ES-I3 (cell line): ENCODE data around the gene ELANE.
"Not testable (repeated sequence)": the region's sequence is repeated elsewhere in the genome, so short reads cannot be mapped to it uniquely, and the experiment has no call there.

Source experiments
- H3K36me3 ChIP-seq: 2 replicates; pipeline ENCODE4 v1.6.1; 2013; ENCODE audit warnings: mild to moderate bottlenecking, low read length, control low read depth, moderate library complexity; ENCODE audit not compliant: insufficient read depth
- H3K4me1 ChIP-seq: 2 replicates; pipeline ENCODE4 v1.6.1; 2013; ENCODE audit warnings: mild to moderate bottlenecking, control low read depth, low read length; ENCODE audit not compliant: insufficient read depth
- H3K9ac ChIP-seq: 2 replicates; pipeline ENCODE4 v1.6.1; 2013; ENCODE audit warnings: low read depth, mild to moderate bottlenecking, low read length, moderate library complexity
- H3K9me3 ChIP-seq: 2 replicates; pipeline ENCODE4 v1.6.1; 2013; ENCODE audit warnings: mild to moderate bottlenecking, low read length, moderate library complexity; ENCODE audit not compliant: control insufficient read depth, insufficient read depth

ELANE gene

DNA sequence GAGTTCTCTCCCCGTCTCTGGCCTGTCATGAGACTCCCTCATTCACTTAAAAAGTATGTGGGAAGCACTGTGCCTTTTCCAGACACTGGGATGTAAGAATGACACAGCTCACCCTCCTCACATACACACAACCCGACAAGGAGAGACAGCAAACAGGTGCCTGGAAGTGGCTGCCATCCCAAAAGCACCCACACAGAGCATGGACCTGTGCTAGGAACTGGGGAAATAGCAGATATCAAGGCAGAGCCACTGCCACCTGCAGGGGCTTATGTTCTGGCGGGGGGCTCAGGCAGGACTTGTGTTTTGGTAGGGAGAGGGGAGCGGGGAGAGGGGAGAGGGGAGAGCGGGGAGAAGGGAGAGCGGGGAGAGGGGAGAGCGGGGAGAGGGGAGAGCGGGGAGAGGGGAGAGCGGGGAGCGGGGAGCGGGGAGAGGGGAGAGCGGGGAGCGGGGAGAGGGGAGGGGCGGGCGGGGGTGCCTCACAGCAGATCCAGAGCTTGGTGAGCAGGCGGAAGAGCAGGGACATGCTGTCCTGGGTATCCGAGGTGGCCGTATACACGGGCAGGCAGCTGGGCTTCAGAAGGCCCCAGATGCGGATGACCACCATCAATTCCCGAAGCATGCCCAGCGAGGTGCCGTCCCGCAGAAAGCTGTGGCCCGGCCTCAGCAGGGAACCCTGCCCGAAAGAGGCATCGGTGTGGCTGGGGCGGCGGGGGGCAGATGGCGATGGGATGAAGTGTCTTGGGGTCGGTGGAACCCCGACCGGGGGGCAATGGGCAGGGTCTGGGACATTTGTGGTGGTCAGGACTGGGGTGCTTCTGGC is 19.6 kb downstream of the ELANE start:
- no peaks in the 10 kb centered on the region for H3K36me3 ChIP-seq
- H3K9me3 ChIP-seq: no peaks in the 10 kb centered on the region
- peaks cover 9% of the 10 kb centered on the region for H3K4me1 ChIP-seq
- no peak overlapping the region for H3K9ac ChIP-seq

DNA sequence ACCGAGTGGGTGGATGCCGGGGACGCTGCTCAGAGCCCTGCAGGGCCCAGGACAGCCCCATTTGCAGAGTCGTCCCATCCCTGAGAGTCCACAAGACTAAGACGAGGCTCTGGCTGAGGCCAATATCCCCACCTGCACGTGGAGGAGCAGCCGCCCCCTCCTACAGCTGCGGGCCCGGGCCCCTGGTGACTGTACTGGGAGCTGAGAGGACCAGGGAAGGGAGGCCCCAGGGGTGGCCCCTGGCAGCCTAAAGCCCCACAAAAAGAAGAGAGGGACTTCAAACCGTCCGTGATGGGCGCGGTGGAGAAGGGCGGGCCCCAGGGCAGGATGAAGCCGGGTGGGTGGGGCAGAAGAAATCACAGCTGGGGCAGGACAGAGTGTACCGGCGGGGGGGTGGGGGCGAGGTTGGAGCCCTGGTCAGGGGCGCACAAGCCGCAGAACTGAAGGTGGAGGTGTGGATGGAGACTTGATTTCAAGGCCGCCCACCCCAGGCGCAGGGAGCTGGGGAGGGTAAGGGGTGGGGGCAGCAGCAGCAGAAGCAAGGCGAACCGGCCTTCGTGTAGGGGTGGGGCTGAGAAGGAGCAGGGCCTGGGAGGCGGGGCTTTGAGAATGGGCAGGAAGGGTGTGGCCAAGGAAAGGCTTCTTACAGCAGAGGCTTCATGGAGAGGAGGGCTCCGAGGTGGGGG is 20.3 kb downstream of the ELANE start:
- H3K4me1 ChIP-seq: peaks cover 7% of the 10 kb centered on the region
- H3K9ac ChIP-seq: no peak overlapping the region
- H3K36me3 ChIP-seq: no peaks in the 10 kb centered on the region

DNA sequence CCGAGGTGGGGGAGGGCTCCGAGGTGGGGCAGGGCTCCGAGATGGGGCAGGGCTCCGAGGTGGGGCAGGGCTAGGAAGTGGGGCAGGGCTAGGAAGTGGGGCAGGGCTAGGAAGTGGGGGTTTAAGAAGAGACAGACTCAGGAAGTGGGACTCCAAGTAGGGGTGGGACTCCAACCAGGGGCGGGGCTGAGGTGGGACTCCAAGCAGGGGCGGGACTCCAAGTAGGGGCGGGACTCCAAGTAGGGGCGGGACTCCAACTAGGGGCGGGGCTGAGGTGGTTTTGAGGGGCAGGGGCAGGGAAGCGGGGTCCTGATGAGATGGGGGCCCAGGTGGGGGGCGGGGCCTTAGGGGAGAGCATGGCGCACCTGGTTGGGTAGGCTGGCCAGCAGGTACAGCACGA is 21.0 kb downstream of the ELANE start:
- Histone ChIP-seq H3K4me1 (peaks cover 4% of the 10 kb centered on the region; the same call in 1 of the 2 replicates), H3K9ac (no peak overlapping the region), H3K9me3 (no peaks in the 10 kb centered on the region), H3K36me3 (no peaks in the 10 kb centered on the region)

More for the DNA sequence above, 20.3 kb downstream of the ELANE start:
- no peaks in the 10 kb centered on the region for H3K9me3 ChIP-seq

DNA sequence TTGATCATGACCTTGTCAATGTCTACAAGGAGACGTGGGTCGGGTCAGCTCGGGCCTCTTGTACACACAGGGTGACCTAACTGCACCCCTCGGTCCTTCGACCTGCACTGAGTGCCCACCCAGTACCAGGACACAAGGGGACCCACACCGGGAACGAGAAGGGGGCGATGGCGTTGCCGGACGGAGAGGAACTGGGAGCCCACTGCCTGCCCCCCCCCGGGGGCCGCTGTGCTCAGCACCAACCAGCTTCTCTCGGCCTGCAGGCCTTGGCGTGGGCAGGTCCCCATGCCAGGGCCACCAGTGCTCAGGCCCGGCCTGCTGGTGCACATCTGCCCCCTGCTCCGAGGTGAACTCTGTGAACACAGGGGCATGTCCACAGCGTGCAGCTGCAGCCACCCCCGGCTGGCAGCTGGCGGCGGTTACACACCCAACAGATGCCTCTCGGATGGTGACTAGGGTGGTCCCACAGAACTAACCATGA is 21.5 kb downstream of the ELANE start:
- Histone ChIP-seq H3K9ac (no peak overlapping the region), H3K4me1 (peaks cover 4% of the 10 kb centered on the region; the same call in 1 of the 2 replicates), H3K36me3 (no peaks in the 10 kb centered on the region), H3K9me3 (no peaks in the 10 kb centered on the region)

DNA sequence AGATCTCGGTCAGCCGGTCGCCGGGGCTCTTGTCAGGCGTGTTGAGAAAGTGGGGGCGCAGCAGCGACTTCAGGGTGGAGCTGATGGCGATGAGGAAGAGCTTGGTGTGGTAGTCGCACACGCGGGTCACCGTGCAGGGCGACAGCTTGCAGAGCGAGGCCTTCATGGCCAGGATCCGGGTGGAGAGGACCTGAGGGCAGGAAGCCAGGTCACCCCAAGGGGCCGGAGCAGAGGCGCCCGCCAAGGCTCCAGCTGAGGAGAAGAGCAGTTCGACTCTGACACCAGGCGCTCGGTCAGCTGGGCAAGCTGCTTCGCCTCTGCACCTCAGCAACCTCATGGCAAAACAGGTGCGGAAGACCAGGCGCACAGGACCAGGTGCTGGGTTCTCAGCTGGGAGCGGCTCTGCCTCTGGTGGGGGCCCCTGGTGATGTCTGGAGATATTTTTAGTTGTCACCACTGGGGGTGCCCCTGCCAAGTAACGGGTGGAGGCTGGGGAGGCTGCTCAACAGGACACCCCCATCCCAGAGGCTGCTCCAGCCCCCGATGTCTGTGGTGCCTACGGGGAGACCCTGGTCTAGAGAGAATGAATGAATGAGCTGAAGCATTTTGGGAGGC is 23.3 kb downstream of the ELANE start:
- no peaks in the 10 kb centered on the region for H3K36me3 ChIP-seq
- H3K4me1 ChIP-seq: no peaks in the 10 kb centered on the region; the same call in 1 of the 2 replicates
- H3K9ac ChIP-seq: no peak overlapping the region
- H3K9me3 ChIP-seq: no peaks in the 10 kb centered on the region

DNA sequence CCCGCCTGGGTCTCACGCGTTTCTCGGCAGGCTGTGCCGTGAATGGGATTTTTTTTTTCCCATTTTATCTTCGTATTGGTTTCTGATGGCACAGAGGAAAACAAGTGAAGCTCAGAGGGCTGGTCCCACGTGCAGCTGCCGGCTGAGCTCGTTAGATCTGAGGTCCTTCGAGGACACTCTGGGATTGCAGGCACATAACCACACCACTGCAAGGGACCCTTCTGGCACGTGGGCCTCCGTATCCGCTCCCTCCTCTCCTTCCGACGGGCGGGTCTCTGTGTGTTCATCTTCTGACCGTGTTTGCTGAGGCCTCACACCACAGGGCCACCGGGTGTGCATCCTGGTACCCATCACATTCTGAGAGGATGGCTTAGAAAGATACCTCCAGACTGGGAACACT is 24.0 kb downstream of the ELANE start:
- Histone ChIP-seq H3K36me3 (no peaks in the 10 kb centered on the region), H3K9ac (no peak overlapping the region)

DNA sequence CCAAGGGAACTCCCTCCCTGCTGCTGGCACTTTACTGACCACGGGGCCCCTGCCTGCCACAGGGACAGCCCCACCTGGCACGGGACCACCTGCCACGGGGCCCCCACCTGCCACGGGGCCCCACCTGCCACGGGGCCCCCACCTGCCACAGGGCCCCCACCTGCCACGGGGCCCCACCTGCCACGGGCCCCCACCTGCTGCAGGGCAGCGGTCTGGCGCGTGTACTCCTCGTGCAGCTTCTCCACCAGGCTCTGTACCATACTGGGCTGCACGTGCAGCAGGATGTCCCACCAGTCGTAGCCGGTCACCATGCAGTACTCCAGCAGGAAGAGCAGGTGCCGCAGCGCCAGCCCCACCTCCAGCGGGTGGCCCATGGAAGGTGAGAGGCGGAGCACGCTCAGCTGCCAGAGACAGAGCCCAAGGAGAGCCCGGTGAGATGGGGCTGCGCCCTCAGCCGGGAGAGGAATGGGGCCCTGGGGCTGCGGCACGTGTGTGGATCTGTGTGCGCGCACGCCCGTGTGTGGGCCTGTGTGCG is 24.7 kb downstream of the ELANE start:
- Histone ChIP-seq H3K9me3 (no peaks in the 10 kb centered on the region), H3K9ac (no peak overlapping the region), H3K4me1 (no peaks in the 10 kb centered on the region; the same call in 1 of the 2 replicates), H3K36me3 (no peaks in the 10 kb centered on the region)

More for the DNA sequence above, 24.0 kb downstream of the ELANE start:
- no peaks in the 10 kb centered on the region; the same call in 1 of the 2 replicates for H3K4me1 ChIP-seq
- H3K9me3 ChIP-seq: no peaks in the 10 kb centered on the region

- H3K9me3 ChIP-seq, H3K36me3 ChIP-seq, H3K9ac ChIP-seq, H3K4me1 ChIP-seq: not testable (repeated sequence)
These were observed 26.0 kb downstream of the ELANE start for GRCh38 chr19:877992-878660.

- H3K4me1 ChIP-seq, H3K36me3 ChIP-seq, H3K9me3 ChIP-seq, H3K9ac ChIP-seq: not testable (repeated sequence)
These were observed 26.9 kb downstream of the ELANE start for GRCh38 chr19:878751-879561.

- Histone ChIP-seq H3K9ac (no peak overlapping the region), H3K36me3 (no peaks in the 10 kb centered on the region), H3K4me1 (no peaks in the 10 kb centered on the region; the same call in 1 of the 2 replicates), H3K9me3 (no peaks in the 10 kb centered on the region)
These were observed 27.8 kb downstream of the ELANE start for GRCh38 chr19:879711-880438.

DNA sequence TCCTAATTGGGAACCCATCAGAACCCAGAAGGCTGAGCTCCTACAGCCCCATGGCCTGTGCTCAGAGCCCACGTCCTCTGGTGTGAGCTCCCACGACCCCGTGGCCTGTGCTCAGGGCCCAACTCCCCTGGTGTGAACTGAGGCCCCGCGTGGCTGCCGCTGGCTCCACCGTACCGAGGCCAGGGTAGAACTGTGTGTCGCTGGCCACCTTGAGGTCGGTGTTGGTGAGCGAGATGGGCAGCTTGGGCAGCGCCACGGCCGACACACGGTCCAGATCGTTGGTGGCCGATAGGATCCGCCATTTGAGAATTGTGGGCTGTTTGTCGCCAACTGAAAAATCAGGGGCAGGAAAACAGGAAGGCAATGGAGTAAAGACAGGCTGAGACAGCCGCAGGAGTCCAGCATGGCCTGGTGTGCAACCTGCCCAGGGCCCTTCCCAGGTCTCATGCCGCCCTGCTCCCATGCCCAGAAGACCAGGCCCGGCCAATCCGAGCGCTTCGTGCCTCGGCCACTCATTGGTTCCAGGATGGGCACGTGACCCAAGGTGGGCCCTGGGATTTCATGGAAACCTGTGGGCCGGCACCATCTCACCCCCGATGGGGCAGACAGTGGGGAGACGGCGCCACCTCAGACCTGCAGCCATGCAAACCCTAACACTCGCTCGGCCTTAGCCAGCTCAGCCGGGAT is 29.4 kb downstream of the ELANE start:
- Histone ChIP-seq H3K36me3 (no peaks in the 10 kb centered on the region; the same call in 1 of the 2 replicates), H3K9ac (no peak overlapping the region), H3K4me1 (no peaks in the 10 kb centered on the region; the same call in 1 of the 2 replicates), H3K9me3 (no peaks in the 10 kb centered on the region)

- Histone ChIP-seq H3K36me3 (no peaks in the 10 kb centered on the region; the same call in 1 of the 2 replicates), H3K4me1 (no peaks in the 10 kb centered on the region; the same call in 1 of the 2 replicates)
These were observed 30.9 kb downstream of the ELANE start for GRCh38 chr19:882871-883497.

More at GRCh38 chr19:882871-883497, 30.9 kb downstream of the ELANE start:
- Histone ChIP-seq H3K9ac (no peak overlapping the region), H3K9me3 (no peaks in the 10 kb centered on the region)
